ENCODE data around the gene SCAMP5.

- no peak for TF ChIP-seq ZNF274 (IDR thresholded peaks at IDR 0.05; ENCODE audit: low read depth, low read length)
- TF ChIP-seq SUZ12 (IDR thresholded peaks at IDR 0.05; ENCODE audit: extremely low read depth, insufficient read depth, insufficient read length), result no peak
- TF ChIP-seq YY1 (IDR thresholded peaks at IDR 0.05; ENCODE audit: insufficient read depth, insufficient read length), result no peak
Observed at GRCh38 chr15:74982183-74982582, 13.2 kb upstream of the SCAMP5 start.
